ENCODE measurements around the gene NAV3. TPM values are rescaled to one million over a fixed set of nuclear protein-coding genes. Genes with fewer than 3 reads are reported as not detected.

Gene NAV3
- total and polyA plus RNA-seq, 9 of the 15 experiments (the other 6 are each of a cell fraction or from before 2014, with no cell fraction given): 0.04 TPM; not detected in 8

DNA sequence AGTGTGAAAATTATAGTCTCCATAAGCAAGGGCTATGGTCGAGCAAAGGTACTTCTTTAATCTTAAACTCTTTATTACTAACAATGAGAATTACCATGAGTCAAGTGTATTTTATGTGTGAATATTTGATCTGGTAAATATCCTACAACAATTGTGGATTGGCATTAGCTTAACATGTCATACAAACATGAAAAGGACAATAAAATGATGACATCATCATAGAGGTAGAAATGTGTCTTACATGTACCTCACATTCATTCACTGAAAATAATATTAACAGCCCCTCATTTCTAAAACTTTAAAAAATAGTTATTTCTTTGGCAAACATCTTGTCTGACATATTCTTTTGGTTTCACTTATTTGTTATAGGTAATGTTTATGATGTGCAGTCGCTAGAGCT lies 355.0 kb downstream of the NAV3 start:
- no peaks in the 10 kb centered on the region for H3K9me3 ChIP-seq (replicated peaks; ENCODE audit: control insufficient read depth, insufficient read depth, low read depth, low read length)
- ATAC-seq (no peak), DNase-seq (ENCODE audit: extremely low read depth in 1 of 4, low spot score in 3 of 4) (no peak), FAIRE-seq (no peak)
- intact Hi-C loops (cut with micrococcal nuclease) (no loop called here), in situ Hi-C loops (cut with MboI) (no loop called here)
- no peaks in the 10 kb centered on the region for H3K36me3 ChIP-seq (ENCODE audit: control insufficient read depth, insufficient read depth, low read length)
- H2AFZ ChIP-seq (ENCODE audit: low read depth, low read length): no peak overlapping the region
- H3K27ac ChIP-seq (ENCODE audit: extremely low read depth, low read depth, low read length): no peak overlapping the region
- 0% methylated on average over 2 of the region's 2 CpGs for WGBS (ENCODE audit: insufficient coverage, low coverage, missing lambda C conversion rate)
- H3K27me3 ChIP-seq (ENCODE audit: control insufficient read depth in 2 of 2, insufficient read depth in 2 of 2, low read length in 2 of 2): no peaks in the 10 kb centered on the region
- no peaks in the 10 kb centered on the region for H3K9me1 ChIP-seq (ENCODE audit: control insufficient read depth, insufficient read depth, low read length)
- H3K4me2 ChIP-seq (ENCODE audit: insufficient read depth, low read length): no peak overlapping the region
- H3K4me3 ChIP-seq: no peak overlapping the region
- CTCF ChIA-PET (ENCODE audit: low intra/inter-chr PET ratio): no interaction called here
- POLR2A ChIA-PET: no interaction called here
- no peaks in the 10 kb centered on the region for H3K79me2 ChIP-seq (ENCODE audit: control insufficient read depth, insufficient read depth, low read length)
- BruUV-seq (replicated peaks): no TSS peak
- H3K4me1 ChIP-seq (replicated peaks in 1 of 2; ENCODE audit: control insufficient read depth in 2 of 2, insufficient read depth in 2 of 2, low read length in 2 of 2): no peaks in the 10 kb centered on the region
- H4K20me1 ChIP-seq (replicated peaks; ENCODE audit: control insufficient read depth, insufficient read depth, low read length): no peaks in the 10 kb centered on the region
- TF ChIP-seq, protein P1, sequence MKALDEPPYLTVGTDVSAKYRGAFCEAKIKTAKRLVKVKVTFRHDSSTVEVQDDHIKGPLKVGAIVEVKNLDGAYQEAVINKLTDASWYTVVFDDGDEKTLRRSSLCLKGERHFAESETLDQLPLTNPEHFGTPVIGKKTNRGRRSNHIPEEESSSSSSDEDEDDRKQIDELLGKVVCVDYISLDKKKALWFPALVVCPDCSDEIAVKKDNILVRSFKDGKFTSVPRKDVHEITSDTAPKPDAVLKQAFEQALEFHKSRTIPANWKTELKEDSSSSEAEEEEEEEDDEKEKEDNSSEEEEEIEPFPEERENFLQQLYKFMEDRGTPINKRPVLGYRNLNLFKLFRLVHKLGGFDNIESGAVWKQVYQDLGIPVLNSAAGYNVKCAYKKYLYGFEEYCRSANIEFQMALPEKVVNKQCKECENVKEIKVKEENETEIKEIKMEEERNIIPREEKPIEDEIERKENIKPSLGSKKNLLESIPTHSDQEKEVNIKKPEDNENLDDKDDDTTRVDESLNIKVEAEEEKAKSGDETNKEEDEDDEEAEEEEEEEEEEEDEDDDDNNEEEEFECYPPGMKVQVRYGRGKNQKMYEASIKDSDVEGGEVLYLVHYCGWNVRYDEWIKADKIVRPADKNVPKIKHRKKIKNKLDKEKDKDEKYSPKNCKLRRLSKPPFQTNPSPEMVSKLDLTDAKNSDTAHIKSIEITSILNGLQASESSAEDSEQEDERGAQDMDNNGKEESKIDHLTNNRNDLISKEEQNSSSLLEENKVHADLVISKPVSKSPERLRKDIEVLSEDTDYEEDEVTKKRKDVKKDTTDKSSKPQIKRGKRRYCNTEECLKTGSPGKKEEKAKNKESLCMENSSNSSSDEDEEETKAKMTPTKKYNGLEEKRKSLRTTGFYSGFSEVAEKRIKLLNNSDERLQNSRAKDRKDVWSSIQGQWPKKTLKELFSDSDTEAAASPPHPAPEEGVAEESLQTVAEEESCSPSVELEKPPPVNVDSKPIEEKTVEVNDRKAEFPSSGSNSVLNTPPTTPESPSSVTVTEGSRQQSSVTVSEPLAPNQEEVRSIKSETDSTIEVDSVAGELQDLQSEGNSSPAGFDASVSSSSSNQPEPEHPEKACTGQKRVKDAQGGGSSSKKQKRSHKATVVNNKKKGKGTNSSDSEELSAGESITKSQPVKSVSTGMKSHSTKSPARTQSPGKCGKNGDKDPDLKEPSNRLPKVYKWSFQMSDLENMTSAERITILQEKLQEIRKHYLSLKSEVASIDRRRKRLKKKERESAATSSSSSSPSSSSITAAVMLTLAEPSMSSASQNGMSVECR (CRISPR knock-in tag; IDR thresholded peaks at IDR 0.05): no peak
- TF ChIP-seq BHLHE40 (IDR thresholded peaks at IDR 0.05; ENCODE audit: low read length) (no peak), PTRF (tag; IDR thresholded peaks at IDR 0.05) (no peak), SREBF2 (CRISPR knock-in tag; IDR thresholded peaks at IDR 0.05) (no peak), KLF13 (tag; IDR thresholded peaks at IDR 0.05; ENCODE audit: borderline replicate concordance, low read depth) (no peak), ZNF184 (CRISPR knock-in tag; IDR thresholded peaks at IDR 0.05) (no peak), BCOR (IDR thresholded peaks at IDR 0.05) (no peak)
- TF ChIP-seq, protein P2, sequence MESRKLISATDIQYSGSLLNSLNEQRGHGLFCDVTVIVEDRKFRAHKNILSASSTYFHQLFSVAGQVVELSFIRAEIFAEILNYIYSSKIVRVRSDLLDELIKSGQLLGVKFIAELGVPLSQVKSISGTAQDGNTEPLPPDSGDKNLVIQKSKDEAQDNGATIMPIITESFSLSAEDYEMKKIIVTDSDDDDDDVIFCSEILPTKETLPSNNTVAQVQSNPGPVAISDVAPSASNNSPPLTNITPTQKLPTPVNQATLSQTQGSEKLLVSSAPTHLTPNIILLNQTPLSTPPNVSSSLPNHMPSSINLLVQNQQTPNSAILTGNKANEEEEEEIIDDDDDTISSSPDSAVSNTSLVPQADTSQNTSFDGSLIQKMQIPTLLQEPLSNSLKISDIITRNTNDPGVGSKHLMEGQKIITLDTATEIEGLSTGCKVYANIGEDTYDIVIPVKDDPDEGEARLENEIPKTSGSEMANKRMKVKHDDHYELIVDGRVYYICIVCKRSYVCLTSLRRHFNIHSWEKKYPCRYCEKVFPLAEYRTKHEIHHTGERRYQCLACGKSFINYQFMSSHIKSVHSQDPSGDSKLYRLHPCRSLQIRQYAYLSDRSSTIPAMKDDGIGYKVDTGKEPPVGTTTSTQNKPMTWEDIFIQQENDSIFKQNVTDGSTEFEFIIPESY (CRISPR knock-in tag; IDR thresholded peaks at IDR 0.05): no peak
- H3K9ac ChIP-seq (ENCODE audit: insufficient read depth in 1 of 2, low read depth in 2 of 2, low read length in 2 of 2): no peak overlapping the region
